Measurements from ENCODE around the gene NBEAL2.
"Not testable (repeated sequence)": the region's sequence is repeated elsewhere in the genome, so short reads cannot be mapped to it uniquely, and the experiment has no call there.

The NBEAL2 gene

GRCh38 chr3:46962427-46962826, 17.0 kb upstream of the NBEAL2 start:
- DNase-seq (ENCODE audit: low spot score), result no peak

DNA sequence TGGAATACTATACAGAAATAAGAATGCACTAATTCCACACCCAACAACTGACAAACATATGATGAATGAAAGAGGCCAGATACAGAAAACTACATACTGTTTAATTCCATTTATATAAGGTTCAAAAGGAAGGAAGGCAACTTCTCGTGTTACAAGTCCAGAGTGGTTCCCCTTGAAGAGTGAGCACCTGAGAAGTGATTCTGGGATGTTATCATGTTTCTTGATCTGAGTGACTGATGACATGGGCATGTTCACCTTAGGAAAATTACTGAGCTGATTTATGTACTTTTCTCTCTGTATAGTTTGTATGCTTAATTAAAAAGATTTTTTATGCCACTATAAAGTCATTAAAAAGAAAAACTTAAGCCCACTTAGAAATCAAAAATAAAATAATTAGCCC, 16.5 kb upstream of the NBEAL2 start:
- no peak for DNase-seq (ENCODE audit: low spot score)

DNA sequence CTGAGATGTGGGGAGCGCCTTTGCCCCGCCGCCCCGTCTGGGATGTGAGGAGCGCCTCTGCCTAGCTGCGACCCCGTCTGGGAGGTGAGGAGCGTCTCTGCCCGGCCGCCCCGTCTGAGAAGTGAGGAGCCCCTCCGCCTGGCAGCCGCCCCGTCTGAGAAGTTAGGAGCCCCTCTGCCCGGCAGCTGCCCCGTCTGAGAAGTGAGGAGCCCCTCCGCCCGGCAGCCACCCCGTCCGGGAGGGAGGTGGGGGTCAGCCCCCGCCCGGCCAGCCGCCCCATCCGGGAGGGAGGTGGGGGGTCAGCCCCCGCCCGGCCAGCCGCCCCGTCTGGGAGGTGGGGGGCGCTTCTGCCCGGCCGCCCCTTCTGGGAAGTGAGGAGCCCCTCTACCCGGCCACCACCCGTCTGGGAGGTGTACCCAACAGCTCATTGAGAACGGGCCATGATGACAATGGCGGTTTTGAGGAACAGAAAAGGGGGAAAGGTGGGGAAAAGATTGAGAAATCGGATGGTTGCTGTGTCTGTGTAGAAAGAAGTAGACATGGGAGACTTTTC, 15.4 kb upstream of the NBEAL2 start:
- not testable (repeated sequence) for DNase-seq (ENCODE audit: low spot score)

DNA sequence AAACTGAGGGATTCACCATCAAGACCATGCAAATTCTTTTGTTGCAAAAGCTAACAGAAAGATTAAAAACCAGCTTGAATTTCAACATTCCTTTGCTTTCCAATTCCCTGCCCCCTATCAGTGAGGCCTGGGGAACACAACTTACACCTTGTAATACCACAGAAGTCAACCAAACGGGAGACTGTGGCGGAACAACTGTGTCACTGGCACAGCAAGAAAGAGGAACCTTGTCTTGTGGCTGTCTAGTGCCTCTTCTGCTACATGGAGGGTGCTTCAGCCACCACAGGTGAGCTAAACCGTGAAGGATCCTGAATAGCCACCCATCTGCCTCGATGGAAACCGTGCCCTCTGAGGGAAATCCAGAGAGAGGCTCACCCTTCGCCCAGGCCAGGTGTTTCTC, 14.3 kb upstream of the NBEAL2 start:
- DNase-seq (ENCODE audit: low spot score), result no peak

GRCh38 chr3:46966811-46967210, 12.7 kb upstream of the NBEAL2 start:
- no peak for DNase-seq (ENCODE audit: low spot score)

GRCh38 chr3:46968783-46969428, 10.6 kb upstream of the NBEAL2 start:
- no peak for DNase-seq (ENCODE audit: low spot score)

- DNase-seq (ENCODE audit: low spot score), result no peak
Observed at GRCh38 chr3:46970391-46971091, 8.9 kb upstream of the NBEAL2 start.

GRCh38 chr3:46971151-46971550, 8.3 kb upstream of the NBEAL2 start:
- no peak for DNase-seq (ENCODE audit: low spot score)

DNA sequence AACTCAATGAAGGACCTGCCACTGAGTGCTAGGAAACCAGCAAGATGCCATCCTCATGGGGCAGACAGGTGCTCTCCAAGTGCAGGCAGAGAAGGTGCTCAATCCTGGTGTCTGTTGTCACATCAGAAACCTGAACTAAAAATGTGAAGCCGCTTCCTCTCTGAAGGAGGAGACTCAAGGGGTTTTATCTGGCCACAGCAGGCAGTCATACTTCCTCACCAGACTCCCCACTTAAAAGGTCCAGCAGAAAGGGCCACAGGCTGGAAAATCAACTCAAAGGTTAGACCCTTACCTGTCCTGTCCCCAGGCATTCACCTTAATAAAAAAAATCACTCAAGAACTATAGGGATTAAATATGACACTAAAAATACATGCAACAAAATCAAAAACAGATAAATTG, 7.7 kb upstream of the NBEAL2 start:
- no peak for DNase-seq (ENCODE audit: low spot score)

DNA sequence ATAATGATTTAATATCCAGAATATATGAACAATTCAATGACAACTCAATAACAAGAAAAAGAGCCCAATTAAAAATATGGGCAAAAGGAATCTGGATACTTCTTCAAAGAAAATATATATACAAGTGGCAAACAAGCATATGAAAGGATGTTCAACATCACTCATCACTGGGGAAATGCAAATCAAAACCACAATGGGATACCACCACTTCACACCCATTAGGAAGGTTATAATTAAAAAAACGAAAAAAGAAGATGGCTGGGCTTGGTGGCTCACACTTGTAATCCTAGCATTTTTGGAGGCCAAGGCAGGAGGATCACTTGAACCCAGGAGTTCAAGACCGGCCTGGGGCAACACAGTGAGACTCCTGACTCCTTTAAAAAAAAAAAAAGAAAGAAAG, 7.1 kb upstream of the NBEAL2 start:
- DNase-seq (ENCODE audit: low spot score), result no peak

DNA sequence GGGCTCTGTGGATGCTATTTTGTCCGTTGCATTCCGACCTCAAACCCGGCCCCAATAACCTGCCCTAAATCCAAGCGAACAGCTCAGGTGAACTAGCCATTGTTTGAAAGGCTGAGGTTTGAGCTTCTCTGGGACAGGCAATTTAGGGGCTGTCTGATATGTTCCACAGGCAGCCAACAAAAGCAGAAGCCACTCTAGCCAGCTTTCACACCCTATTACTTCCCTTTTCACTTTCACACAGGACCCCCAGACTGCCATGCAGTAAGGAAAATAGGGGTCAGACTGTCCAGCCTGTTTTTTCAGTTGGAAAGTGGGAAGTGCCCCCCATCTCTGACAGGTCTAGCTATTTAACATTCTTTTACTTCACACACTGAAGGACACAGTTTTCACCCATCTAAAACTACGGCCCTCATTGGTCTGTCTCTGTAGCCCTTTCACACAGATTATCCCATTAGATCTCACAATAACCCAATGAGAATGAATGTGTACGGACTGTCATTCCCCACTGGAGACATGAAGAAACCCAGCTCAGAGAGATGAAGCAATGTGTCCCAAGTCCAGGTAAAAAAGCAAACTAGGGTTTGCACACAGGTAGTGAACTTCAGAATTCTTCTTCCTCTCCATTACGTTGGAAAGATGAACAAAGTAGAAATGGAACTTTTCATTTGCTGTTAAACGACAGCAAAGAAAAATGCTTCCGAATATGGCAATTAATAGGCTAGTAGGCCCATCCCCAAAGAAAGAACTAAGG, 4.9 kb upstream of the NBEAL2 start:
- no peak for DNase-seq (ENCODE audit: low spot score)

GRCh38 chr3:46976326-46977190, 2.9 kb upstream of the NBEAL2 start, which contains the start of gene CCDC12:
CCDC12 (minus strand) TSS chr3:46976745; CDS start chr3:46976732, 13 bp downstream.
- peak; percentile 98 for DNase-seq (ENCODE audit: low spot score)

DNA sequence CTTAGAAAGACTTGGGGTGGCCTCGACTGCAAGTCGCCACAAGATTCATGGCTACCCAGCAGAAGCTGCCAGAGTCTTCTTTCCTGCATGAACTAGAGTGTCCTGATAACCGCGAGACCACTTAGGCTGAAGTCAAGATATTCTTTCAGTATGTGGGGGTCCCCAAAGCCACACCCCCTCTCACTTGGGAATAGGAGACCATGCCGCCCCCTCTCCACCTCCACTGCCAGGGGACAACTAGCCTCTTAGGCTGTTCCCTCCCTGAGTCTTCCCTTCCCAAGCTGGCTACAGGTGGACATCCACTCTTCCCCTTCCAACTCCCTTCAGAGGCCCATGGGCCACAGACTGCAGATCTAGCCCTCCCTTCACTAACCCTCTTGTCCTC, 1.7 kb upstream of the NBEAL2 start:
- no peak for DNase-seq (ENCODE audit: low spot score)

GRCh38 chr3:46978381-46978780, 1.1 kb upstream of the NBEAL2 start:
- no peak for DNase-seq (ENCODE audit: low spot score)

GRCh38 chr3:46979958-46980497, 562 bp downstream of the NBEAL2 start:
- no peak for DNase-seq (ENCODE audit: low spot score)

DNA sequence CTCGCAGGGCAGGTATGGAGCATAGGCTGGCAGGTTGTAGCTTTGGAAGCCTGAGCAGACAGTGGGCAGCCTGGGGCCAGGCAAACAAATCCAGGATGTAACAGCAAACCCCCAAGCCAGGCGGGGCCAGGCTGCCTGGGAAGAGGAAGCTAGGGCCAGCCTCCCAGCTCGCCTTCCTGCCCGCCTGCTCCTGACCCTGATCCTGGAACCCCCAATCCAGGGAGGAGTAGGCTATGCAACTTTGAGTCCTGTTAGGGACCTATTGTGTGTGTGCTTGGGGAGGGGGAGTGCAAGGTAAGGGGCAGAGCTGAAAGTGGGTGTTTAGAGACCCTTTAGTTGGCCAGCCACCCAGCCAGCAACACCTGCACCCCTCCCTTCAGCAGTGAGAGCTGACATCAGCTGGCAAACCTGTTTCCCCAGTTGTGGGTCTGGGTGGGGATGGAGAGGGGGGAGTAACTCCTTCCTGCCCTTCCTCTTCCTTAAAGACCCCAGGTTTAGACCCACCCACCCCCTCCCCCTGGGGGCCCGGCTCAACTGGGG, 2.5 kb downstream of the NBEAL2 start:
- DNase-seq (ENCODE audit: low spot score), result no peak

DNA sequence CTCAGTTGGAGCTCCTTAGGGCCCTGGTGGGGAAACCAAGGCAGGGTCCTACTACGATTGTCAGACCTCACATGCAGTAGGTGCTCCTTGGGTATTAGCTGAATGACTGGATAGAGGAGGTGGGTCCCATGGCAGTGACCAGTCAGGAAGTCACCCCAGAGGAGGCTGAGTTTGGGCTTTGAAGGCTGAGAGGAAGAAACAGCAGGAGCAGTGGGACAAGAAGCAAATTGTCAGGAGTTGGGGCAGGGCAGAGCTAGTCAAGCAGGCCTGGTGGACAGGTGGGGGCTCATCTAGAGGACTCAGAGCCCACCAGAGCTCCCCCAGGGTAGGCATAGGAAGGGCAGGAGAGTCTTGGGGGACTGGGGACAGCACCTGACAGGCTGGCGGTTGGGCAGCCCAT, 3.1 kb downstream of the NBEAL2 start:
- DNase-seq (ENCODE audit: low spot score), result no peak

GRCh38 chr3:46984591-46985459, 5.4 kb downstream of the NBEAL2 start:
- no peak for DNase-seq (ENCODE audit: low spot score)

DNA sequence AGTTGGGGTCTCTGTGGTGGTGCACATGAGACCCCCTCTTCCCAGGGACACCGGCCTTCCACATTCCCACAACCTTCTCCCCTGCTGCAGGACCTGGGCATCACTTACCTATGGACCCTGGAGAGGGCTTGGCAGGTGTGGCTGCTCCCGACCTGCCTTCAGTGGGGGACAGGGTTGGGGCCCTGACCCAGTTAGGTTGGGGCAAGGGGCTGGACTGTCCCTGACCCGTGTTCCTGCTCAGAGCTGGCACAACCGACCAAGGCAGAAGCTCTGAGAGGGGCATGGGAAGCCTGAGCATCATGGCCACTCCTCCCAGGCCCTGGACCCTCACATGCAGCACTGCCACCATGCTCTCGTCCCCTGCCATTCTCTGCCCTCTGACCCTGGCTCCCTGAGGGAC, 6.1 kb downstream of the NBEAL2 start:
- no peak for DNase-seq (ENCODE audit: low spot score)

DNA sequence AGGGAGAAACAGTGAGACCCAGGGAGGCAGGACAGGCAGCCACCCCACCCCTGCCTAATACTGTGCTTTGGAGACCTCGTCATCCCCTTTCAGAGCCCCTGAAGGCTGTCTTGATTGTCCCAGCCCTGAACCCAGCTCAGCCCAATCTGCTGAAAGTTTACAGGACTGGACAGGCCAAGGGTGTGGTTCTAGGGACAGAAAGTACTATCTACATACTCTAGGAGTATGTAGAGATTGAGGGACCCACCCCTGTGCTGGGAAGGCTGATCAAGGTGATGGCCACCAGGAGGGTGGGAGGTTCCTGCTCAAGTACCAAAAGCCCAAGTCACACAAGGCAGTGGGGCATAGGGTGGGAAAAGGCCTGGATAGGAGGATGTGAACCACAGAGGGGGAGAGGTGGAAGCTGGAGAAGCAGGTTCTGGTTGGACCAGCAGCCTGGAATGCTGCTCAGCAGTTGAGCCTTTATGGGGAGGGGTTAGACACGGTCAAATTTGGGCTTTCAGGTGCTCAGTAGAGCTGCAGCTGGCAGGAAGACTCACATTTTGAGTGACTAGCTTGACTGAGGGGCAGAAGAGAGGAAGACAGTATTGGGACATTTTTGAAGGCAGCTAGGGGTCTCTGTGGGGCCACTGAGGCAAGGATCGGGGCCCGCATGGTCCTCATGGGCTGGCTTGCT, 6.7 kb downstream of the NBEAL2 start:
- DNase-seq (ENCODE audit: low spot score), result no peak
